GM19452 (cell line): ENCODE results near the gene GC.
"Not testable (repeated sequence)": the region's sequence is repeated elsewhere in the genome, so short reads cannot be mapped to it uniquely, and the experiment has no call there.

Source experiments
- ATAC-seq: cut with Tn5 transposase; IDR thresholded peaks from one replicate; pipeline ENCODE4 v1.9.1; 2021; ENCODE audit not compliant: unreplicated experiment

Gene GC

GRCh38 chr4:71768123-71768522 lies 15.8 kb downstream of the GC start:
- ATAC-seq = no peak

GRCh38 chr4:71765821-71766383 lies 18.0 kb downstream of the GC start:
- no peak for ATAC-seq

GRCh38 chr4:71765350-71765749 lies 18.5 kb downstream of the GC start:
- ATAC-seq = no peak

- no peak for ATAC-seq
Measured at GRCh38 chr4:71752383-71753042, 31.4 kb downstream of the GC start.

GRCh38 chr4:71749008-71749594 lies 34.8 kb downstream of the GC start:
- no peak for ATAC-seq

- no peak for ATAC-seq
Measured at GRCh38 chr4:71746379-71746778, 37.5 kb downstream of the GC start.

- ATAC-seq = not testable (repeated sequence)
Measured at GRCh38 chr4:71738782-71739181, 45.1 kb downstream of the GC start.

GRCh38 chr4:71732706-71733105 lies 51.2 kb downstream of the GC start:
- ATAC-seq = no peak

- no peak for ATAC-seq
Measured at GRCh38 chr4:71732066-71732465, 51.8 kb downstream of the GC start.

GRCh38 chr4:71729856-71730255 lies 54.0 kb downstream of the GC start:
- no peak for ATAC-seq

GRCh38 chr4:71713611-71714203 lies 70.2 kb downstream of the GC start:
- peak; percentile 56 for ATAC-seq

- no peak for ATAC-seq
Measured at GRCh38 chr4:71711985-71712348, 71.9 kb downstream of the GC start.

- ATAC-seq = no peak
Measured at GRCh38 chr4:71711044-71711984, 72.6 kb downstream of the GC start.

- no peak for ATAC-seq
Measured at GRCh38 chr4:71709961-71710360, 73.9 kb downstream of the GC start.

- no peak for ATAC-seq
Measured at GRCh38 chr4:71698141-71698540, 85.7 kb downstream of the GC start.

GRCh38 chr4:71697031-71697430 lies 86.8 kb downstream of the GC start:
- no peak for ATAC-seq

- no peak for ATAC-seq
Measured at GRCh38 chr4:71694961-71695360, 88.9 kb downstream of the GC start.

- no peak for ATAC-seq
Measured at GRCh38 chr4:71692963-71693362, 90.9 kb downstream of the GC start.

- ATAC-seq = no peak
Measured at GRCh38 chr4:71692198-71692597, 91.7 kb downstream of the GC start.
